Measurements from ENCODE around the gene ACTN4. TPM values are rescaled to one million over a fixed set of nuclear protein-coding genes. Genes with fewer than 3 reads are reported as not detected.
"Not testable (repeated sequence)": the region's sequence is repeated elsewhere in the genome, so short reads cannot be mapped to it uniquely, and the experiment has no call there.

ACTN4 gene
- 145 TPM for total RNA-seq
- long read RNA-seq, full-length matches to known transcripts, result 7 of 12 reads
- long read RNA-seq, partial matches to known transcripts, result 1 of 12 reads
- long read RNA-seq, other reads (novel, unspliced or antisense), result 4 of 12 reads

GRCh38 chr19:38647368-38647965 is at the start of gene ACTN4:
Gene ACTN4 (plus strand): TSS chr19:38647649. CDS start chr19:38647746, 97 bp downstream.
- peak; percentile 100 for DNase-seq (ENCODE audit: missing footprints)
- peak; percentile 93 for ATAC-seq
- intact Hi-C loops (cut with DNase I), result loop anchor here (5.0 kb wide), 1 partner anchor 205 kb away; no protein-coding TSS in a partner anchor

DNA sequence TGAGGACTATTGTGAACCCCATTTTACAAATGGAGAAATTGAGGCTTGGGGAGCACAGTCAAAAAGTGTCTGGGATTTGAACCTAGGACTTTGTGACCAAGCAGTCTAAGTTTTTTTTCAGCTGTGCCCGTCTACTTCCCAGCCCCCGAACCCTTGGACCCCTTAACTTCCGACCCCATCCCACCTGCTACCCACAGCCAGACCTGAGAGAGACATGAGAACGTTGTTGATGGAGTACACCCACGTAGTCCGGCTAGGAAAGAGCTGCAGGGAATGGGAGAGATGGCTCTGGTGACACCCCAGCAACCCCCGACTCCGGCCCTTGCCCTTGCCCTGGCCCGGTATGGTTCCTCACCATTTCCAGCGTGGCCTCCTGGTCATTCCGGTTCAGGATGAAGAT is 47.7 kb upstream of the ACTN4 start:
- DNase-seq (ENCODE audit: missing footprints) (no peak), ATAC-seq (no peak)
- intact Hi-C loops (cut with DNase I), result no loop called here

DNA sequence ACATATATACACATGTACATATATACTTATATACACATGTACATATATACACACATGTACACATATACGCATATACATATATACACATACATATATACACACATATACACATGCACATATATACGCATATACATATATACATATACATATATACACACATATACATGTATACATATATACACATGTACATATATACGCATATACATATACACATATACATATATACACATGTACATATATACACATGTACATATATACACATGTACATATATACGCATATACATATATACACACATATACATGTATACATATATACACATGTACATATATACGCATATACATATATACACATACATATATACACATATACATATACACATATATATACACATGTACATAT is 44.6 kb upstream of the ACTN4 start:
- intact Hi-C loops (cut with DNase I); ATAC-seq; DNase-seq (ENCODE audit: missing footprints): not testable (repeated sequence)

DNA sequence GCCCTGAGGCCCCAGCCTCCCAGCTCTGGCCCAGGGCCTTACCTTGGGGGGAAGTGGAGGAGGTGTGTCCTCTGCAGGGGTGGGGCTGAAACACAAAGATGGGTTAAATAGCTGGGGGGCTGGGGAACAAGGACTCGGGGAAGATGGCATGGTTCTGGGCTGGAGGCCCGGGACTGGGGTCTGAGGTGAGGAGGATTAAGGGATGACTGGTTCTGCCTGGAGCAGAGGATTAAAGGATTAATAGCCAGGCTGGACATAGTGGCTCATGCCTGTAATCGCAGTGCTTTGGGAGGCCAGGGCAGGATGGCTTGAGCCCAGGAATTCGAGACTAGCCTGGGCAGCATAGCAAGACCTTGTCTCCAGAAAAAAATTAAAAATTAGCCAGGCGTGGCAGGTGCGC is 41.3 kb upstream of the ACTN4 start:
- intact Hi-C loops (cut with DNase I), result no loop called here
- no peak for DNase-seq (ENCODE audit: missing footprints)
- ATAC-seq, result no peak

DNA sequence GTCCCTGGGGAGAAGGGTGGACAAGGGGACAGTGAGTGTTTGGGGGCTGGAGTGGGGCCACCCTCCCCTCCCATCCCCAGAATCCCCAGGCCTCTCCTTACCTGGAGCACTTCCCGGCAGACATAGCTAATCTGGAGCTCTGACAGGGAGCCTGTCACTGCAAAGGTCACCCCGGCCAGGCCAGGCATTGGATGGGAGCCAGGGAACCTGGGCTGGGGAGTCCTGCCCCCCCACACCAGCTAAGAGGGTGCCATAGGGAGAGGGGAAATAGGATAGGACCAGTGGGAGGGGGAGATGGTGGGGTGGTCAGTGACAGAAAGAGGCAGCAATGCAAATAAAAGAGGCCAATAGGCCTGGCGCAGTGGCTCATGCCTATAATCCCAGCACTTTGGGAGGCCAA is 33.2 kb upstream of the ACTN4 start:
- no peak for ATAC-seq
- intact Hi-C loops (cut with DNase I), result no loop called here
- DNase-seq (ENCODE audit: missing footprints), result no peak

GRCh38 chr19:38615007-38615581 is 32.4 kb upstream of the ACTN4 start:
- DNase-seq (ENCODE audit: missing footprints), result no peak
- intact Hi-C loops (cut with DNase I), result loop anchor here (5.0 kb wide), 1 partner anchor 282 kb away; the partner anchor contains the start of genes NFKBIB and SIRT2
- no peak for ATAC-seq

GRCh38 chr19:38616265-38616664 is 31.2 kb upstream of the ACTN4 start:
- ATAC-seq (no peak), DNase-seq (ENCODE audit: missing footprints) (no peak)
- intact Hi-C loops (cut with DNase I), result loop anchor here (5.0 kb wide), 1 partner anchor 281 kb away; the partner anchor contains the start of genes NFKBIB and SIRT2

DNA sequence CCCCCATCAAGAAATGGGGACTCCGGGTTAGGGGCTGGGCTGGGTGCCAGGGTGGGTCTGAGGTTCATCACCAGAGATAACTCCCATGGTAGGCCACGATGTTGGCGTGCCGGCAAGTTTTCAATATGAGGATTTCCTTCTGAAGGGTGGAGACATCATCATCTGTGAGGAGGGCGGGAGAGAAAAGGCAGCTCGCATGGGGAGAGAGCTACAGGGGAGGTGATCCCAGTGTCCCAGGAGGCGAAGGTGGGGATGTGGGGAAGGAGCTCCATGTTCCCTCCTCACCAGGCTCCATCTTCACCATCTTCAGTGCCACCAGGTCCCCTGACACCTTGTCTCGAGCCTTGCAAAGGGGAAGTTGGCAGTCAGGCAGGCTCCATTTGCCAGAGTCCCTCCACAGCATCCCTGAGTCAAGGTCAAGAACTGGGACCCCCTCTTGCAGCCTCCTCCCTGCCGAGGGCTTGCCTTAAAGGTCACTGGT is 30.1 kb upstream of the ACTN4 start:
- ATAC-seq (no peak), DNase-seq (ENCODE audit: missing footprints) (no peak)
- intact Hi-C loops (cut with DNase I), result loop anchor here (5.0 kb wide), 1 partner anchor 280 kb away; the partner anchor contains the start of genes NFKBIB and SIRT2

DNA sequence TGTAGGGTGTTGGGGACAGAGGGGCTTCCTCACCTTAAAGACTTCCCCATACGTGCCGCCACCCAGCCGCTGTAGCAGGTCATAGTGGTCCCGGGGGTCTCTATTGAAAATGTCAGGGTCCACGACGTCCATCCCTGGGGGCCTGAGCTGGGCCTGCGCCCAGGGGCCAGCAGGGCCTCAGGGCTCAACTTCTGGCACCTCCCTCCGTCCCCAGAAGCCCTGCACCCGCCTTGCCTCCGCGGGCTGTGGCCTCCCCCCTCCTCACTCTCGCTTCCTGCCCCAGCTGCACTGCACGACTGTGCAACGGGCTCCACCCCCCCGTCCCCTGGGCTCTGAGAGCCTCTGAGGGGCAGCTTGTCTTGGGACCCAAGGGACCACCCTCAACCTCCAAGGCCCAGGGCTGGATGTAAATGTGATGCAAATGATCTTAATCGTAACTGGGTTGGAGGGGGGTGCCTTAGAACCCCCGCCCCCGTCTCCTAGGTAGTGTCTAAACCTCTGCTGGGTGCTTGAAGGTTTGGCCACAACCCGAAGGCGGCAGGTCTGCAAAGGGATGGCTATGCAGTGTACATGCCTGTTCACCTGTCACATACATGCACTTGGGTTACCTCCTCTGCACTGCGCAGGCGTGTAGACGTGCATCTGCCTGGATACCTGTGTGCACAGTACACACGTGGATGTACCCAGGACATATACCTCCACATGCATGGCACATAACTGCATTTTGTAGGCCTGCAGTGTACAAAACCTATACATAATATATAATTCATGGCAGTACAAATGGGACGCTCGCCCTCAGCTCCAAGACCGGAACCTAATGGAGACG is 29.5 kb upstream of the ACTN4 start, which contains the start of gene MAP4K1:
MAP4K1 (minus strand) TSS at position 190 of the 826 bp plus-strand sequence; CDS start at position 132, 58 bp downstream.
- peak; percentile 5 for ATAC-seq
- peak; percentile 84 for DNase-seq (ENCODE audit: missing footprints)
- intact Hi-C loops (cut with DNase I), result loop anchor here (5.0 kb wide), 1 partner anchor 279 kb away; the partner anchor contains the start of genes NFKBIB and SIRT2

DNA sequence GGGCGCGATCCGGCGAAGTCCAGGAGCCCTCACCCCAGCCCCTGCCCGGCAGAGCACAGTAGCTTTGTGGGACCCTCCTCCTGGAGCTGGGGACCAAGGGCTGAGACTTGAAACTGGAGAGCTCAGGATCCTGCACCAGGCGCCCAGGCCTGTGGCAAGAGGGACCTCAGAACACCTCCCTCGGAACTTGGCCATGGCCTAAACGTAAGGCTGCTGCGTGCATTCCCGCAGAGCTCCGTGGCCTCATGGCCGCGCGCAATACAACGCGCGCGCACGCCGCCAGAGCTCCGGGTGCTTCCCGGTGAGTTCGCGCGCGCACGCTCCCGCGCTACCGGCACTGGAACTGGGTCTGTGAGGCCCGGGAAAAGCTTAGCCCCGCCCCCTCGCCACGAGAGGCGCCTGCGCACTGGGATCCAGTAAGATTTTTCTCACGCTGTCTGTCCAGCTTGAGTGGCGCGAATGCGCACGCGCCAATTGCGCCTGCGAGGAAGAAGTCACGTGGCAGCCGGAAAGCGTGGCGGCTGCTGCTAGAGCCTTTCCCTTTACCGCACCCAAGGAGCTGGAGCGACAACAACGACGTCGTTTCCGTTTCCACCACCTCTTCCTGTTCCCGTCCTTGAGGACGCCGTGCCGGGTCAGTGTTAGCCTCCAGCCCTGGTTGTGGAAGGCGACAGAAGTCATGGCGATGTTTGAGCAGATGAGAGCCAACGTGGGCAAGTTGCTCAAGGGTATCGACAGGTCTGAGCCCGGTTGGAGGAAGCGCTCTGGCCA is 28.7 kb upstream of the ACTN4 start, which contains the start of gene EIF3K:
EIF3K (plus strand) TSS at position 599 of the 771 bp plus-strand sequence; CDS start at position 680, 81 bp downstream.
- ATAC-seq (peak; percentile 96), DNase-seq (ENCODE audit: missing footprints) (peak; percentile 100)
- intact Hi-C loops (cut with DNase I), result loop anchor here (5.0 kb wide), 1 partner anchor 279 kb away; the partner anchor contains the start of genes NFKBIB and SIRT2

DNA sequence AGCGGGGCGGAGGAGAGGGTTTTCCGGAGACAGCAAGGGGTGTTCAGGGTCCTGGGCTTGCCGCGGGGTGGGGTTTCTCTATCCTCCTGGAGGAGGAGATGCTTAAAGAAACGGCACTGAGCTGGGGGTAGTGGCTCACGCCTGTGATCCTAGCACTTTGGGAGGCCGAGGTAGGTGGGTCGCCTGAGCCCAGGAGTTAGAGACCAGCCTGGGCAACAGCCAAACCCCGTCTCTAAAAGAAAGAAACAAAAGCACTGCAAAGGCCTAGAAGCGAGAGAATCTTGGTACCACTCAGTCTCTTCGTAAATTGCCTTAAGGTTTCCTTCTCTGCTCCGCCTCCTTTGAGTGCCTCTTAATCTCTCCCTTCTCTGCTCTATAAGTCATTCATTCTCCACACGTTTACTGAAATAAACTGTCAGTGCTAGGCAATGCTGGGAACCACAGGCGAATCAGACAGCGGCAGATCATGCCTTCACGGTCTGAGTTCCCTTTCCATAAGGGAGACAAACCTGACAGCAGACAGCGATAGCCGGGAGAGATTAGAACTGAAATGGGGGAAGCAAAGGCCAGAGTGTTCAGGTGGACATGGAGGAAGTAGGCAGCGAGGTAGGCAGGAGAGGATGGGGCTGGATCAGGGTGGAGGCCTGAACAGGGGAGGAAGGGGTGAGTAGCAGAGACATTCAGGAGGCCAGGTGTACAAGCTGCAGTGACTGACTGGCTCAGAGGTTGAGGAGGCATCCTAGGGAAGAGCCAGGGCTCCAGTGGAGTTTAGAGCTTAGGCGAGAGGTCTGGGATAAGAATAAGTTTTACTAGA is 27.9 kb upstream of the ACTN4 start:
- ATAC-seq, result no peak
- intact Hi-C loops (cut with DNase I), result loop anchor here (5.0 kb wide), 1 partner anchor 278 kb away; the partner anchor contains the start of genes NFKBIB and SIRT2

DNA sequence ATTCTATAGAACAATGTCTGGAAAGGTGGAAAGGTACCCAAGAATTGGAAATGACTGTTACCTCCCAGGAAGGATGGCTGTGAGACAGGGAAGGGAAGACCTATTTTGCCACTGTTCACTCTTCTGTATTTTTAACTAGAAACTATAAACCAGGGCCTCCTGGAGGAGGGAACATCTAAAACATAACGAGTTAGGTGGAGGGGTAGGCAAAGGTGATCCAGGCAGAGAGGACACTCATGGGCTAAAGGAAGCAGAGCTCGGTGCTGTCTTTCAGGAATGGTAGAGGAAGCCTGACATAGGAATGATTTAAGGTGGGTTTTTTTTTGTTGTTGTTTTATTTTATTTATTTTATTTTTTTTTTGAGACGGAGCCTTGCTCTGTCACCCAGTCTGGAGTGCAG is 22.6 kb upstream of the ACTN4 start:
- DNase-seq (ENCODE audit: missing footprints) (no peak), ATAC-seq (no peak)
- intact Hi-C loops (cut with DNase I), result no loop called here

More for the DNA sequence above, 27.9 kb upstream of the ACTN4 start:
- no peak for DNase-seq (ENCODE audit: missing footprints)

DNA sequence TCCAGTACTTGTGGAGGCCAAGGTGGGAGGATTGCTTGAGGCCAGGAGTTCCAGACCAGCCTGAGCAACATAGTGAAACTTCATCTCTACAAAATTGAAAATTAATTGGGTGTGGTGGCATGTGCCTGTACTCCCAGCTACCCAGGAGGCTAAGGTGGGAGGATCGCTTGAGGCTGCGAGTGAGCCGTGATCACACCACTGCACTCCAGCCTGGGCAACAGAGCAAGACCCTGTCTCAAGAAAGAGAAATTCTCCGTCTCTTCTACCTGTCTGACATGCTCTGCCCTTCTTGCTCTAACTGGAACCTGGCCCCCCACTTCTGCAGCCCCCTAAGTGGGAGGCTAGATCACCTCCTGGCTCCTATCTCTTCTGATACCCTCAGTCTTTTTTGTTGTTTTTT is 21.0 kb upstream of the ACTN4 start:
- ATAC-seq, result no peak
- intact Hi-C loops (cut with DNase I), result no loop called here
- DNase-seq (ENCODE audit: missing footprints), result no peak

DNA sequence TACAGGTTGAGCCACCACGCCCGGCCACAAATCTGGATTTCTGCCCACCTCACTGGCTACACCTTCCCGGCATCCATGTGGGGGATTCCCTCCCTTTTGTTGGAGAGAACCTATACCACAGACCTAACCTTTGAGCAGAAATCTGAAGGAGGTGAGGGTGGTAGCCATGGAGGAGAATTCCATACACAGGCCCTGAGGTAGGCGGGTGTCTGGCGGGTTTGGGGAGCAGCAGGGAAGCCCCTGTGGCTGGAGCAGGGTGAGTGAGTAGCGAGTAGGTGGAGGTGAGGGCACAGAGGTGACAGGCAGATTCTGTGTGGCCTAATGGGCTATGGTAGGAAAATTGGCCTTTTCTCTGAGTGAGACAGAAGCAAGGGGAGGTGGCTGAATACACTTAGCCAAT is 17.9 kb upstream of the ACTN4 start:
- DNase-seq (ENCODE audit: missing footprints) (no peak), ATAC-seq (no peak)
- intact Hi-C loops (cut with DNase I), result no loop called here

- not testable (repeated sequence) for DNase-seq (ENCODE audit: missing footprints); ATAC-seq
- intact Hi-C loops (cut with DNase I), result loop anchor here (5.0 kb wide), 1 partner anchor 301 kb away; the partner anchor contains the start of genes MRPS12 and SARS2
Measured at GRCh38 chr19:38631301-38631700, 16.1 kb upstream of the ACTN4 start.

DNA sequence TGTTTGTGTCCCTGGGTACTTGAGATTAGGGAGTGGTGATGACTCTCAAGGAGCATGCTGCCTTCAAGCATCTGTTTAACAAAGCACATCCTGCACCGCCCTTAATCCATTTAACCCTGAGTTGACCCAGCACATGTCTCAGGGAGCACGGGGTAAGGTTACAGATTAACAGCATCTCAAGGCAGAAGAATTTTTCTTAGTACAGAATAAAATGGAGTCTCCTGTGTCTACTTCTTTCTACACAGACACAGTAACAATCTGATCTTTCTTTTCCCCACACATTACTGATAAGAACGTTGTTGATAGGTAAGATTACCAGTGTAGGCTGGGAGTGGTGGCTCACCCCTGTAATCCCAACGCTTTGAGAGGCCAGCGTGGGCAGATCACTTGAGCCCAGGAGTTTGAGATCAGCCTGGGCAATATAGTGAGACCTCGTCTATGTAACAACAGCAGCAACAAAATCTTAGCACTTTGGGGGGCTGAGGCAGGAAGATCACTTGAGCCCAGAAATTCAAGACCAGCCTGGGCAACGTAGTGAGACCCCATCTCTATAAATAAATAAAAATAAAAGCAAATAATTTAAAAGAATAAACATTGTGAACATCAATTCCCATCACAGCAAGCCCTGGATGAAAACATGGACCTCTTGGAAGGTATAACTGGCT is 15.5 kb upstream of the ACTN4 start:
- ATAC-seq; DNase-seq (ENCODE audit: missing footprints): not testable (repeated sequence)
- intact Hi-C loops (cut with DNase I), result loop anchor here (5.0 kb wide), 1 partner anchor 300 kb away; the partner anchor contains the start of genes MRPS12 and SARS2

Measured in Right ventricle myocardium inferior (tissue), 1 donor.